DMS 273 treated with DMSO at 0.1 percent for 48 hours (cell line): ENCODE data around the gene ZER1.
A peak's percentile ranks its signal among the peaks of the same experiment; 100 is the strongest.
"Not testable (repeated sequence)": the region's sequence is repeated elsewhere in the genome, so short reads cannot be mapped to it uniquely, and the experiment has no call there.

Source experiments
- DNase-seq: peaks from one replicate; lab custom pipeline; 2025; lab: John Stamatoyannopoulos, UW

ZER1 gene

GRCh38 chr9:128715436-128715750, 56.3 kb downstream of the ZER1 start:
- DNase-seq, result no peak

- no peak for DNase-seq
Measured at GRCh38 chr9:128714586-128715435, 56.9 kb downstream of the ZER1 start.

DNA sequence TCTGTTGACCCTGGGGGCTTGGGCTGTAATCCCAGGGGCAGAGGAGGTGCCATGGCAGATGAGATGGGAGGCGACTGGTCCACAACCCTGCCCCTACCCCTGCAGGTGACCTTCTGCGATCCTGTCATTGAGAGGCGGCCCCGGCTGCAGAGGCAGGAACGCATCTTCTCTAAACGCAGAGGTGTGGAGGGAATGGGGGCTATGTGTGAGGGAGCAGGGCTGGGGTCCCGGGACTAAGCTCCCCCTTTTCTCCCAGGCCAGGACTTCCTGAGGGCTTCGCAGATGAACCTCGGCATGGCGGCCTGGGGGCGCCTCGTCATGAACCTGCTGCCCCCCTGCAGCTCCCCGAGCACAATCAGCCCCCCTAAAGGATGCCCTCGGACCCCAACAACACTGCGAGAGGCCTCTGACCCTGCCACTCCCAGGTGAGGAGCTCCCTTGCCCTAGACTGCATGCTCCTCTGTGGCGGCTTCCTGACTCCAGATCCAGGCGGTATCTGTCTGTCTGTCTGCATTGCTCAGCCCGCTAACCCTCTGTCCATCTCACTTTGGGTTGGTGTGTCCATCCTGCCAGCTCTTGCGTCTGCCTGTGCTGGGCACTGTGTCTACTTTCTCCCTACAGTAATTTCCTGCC, 57.7 kb downstream of the ZER1 start:
- DNase-seq, result no peak

DNA sequence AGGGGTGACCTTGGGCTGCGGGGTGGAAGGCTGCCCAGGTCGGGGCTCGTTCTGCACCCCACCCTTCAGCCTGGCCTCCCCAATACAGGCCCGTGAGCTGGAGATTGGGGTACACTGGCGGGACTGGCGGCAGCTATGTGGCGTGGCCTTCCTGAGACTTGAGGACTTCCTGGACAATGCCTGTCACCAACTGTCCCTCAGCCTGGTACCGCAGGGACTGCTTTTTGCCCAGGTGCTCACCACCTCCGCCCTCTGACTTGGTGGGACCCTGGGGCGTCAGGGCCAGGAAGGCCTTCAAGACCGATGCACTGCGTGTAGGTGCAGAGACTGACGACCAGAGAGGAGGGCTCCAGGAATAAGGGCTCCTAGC, 58.3 kb downstream of the ZER1 start:
- no peak for DNase-seq

DNA sequence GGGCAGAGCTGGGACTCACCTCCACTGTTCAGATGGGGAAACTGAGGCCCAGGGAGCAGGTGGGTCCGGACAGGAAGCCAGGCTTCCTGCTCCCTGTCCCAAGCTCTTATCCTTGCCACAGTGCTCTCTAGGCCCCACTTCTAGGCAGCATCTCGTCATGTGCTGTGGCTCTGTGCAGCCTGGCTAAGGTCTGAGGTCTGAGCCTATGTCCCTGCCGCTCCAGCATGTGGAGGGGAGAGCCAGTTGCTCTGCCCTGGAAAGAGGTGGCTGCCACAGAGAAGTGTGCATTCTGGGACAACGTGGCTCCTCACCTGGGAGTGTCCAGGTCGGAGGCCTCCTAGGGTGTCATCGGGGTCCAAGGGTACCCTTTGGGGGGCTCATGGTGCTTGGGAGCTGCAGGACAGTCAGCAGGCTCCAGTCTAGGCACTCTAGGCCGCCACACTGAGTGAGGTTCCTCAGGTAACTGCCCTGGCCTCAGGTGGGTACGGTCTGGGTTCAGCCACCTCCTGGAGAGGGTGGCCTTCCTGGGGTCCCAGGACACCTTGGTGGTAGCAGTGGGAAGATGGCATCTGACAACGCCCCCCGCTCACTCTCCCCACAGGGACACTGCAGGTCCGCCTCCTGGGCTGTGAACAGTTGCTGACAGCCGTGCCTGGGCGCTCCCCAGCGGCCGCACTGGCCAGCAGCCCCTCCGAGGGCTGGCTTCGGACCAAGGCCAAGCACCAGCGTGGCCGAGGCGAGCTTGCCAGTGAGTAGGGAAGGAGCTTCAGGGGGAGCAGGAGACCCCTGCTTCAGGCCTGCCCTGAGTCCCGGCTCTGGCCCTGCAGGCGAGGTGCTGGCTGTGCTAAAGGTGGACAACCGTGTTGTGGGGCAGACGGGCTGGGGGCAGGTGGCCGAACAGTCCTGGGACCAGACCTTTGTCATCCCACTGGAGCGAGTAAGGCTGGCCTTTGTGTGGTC, 59.0 kb downstream of the ZER1 start:
- DNase-seq, result no peak

DNA sequence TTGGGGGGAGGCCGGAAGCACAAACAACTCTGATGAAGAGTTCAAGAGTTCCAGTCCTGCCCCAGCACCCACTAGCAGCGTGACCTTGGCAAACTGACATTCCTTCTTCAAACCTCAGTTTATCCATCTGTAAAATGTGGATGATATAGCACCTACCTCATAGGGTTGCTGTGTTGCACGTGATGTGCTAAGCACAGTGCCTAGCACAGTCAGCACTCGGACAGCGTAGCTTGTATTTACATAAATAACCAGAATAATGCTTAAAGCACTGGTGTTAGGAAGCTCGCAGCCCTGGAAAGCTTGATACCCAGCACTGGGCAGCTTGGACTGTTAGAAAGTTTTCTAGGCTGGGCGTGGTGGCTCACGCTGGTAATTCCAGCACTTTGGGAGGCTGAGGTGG, 64.3 kb downstream of the ZER1 start:
- no peak for DNase-seq

DNA sequence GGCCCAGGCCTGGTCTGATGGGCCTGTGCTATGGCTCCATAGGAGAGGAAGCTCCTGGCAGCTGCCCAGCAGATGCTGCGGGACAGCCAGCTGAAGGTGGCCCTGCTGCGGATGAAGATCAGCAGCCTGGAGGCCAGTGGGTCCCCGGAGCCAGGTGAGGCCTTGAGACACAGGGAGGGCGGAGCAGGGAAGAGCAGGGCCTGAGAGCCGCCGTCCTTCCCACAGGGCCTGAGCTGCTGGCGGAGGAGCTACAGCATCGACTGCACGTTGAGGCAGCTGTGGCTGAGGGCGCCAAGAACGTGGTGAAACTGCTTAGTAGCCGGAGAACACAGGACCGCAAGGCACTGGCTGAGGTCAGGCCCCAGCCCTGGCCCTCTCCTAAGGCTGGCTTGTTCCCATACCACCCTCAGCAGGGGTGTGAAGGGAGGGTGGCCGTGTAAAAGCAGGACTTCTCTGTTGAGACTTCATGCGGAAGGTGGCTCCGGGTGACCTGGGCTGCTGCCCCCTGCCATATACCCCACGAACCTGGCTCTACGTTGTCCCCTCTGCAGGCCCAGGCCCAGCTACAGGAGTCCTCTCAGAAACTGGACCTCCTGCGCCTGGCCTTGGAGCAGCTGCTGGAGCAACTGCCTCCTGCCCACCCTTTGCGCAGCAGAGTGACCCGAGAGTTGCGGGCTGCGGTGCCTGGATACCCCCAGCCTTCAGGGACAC, 64.9 kb downstream of the ZER1 start:
- no peak for DNase-seq

DNA sequence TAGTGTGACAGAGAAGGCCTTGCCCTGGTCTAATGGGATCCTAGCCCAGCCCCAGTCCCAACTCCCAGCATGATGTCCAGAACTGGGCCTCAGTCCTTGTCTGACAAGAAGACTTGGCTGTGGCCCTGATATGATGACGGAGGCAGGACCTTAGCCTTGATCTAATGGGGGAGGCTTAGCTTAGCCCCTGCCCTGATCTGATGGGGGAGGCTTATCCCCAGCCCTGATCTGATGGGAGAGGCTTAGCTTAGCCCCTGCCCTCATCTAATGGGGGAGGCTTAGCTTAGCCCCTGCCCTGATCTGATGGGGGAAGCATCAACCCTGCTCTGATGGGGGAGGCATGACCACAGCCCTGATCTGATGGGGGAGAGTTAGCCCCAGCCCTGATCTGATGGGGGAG, 65.7 kb downstream of the ZER1 start:
- DNase-seq, result no peak

- no peak for DNase-seq
Measured at GRCh38 chr9:128705051-128705965, 66.4 kb downstream of the ZER1 start.

DNA sequence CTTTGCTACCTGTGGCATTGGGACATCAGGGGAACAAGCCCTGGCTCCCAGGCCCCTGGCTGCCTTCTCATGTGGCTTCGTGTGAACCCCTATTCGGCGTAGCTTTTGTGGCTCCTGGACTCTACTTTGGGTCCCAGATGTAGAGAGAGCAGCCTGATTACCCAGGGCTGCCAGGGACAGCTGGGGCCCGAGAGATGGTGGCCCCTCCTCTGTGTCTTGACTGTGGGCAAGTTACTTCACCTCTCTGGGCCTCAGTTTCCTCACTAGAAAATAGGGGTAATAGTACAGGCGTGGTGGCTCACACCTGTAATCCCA, 67.4 kb downstream of the ZER1 start:
- no peak for DNase-seq

GRCh38 chr9:128703616-128704355, 67.9 kb downstream of the ZER1 start:
- DNase-seq, result no peak

GRCh38 chr9:128702949-128703615, 68.6 kb downstream of the ZER1 start:
- no peak for DNase-seq

DNA sequence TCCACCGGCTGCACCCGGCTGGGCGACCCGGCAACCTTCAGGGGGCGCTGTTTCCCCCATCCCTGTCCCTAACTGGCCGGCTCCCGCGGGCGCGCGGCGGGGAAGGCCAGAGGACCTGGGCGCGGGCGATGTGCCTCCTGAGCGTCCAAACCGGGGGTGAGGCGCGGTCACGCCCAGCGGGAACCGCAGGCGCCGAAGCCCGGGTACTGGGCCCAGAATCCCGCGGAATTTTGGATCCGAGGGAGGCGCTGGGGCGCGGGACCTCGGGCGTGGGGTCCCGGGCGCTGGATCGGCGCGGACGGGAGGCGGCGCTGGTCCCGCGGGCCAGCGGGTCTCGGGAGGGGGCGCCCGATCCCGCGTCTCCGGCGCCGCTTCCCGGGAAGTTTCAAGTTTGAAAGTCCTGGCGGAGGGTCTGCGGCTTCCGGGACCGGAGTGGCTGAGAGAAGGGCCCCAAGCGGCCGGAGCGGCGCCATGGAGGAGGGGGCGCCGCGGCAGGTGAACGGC, 69.2 kb downstream of the ZER1 start, which contains the start of gene PKN3:
Gene PKN3, plus strand, starts transcription at position 59 of the 504 bp plus-strand sequence. Its CDS starts 413 bp downstream, at position 472.
- DNase-seq, result peak; percentile 64

DNA sequence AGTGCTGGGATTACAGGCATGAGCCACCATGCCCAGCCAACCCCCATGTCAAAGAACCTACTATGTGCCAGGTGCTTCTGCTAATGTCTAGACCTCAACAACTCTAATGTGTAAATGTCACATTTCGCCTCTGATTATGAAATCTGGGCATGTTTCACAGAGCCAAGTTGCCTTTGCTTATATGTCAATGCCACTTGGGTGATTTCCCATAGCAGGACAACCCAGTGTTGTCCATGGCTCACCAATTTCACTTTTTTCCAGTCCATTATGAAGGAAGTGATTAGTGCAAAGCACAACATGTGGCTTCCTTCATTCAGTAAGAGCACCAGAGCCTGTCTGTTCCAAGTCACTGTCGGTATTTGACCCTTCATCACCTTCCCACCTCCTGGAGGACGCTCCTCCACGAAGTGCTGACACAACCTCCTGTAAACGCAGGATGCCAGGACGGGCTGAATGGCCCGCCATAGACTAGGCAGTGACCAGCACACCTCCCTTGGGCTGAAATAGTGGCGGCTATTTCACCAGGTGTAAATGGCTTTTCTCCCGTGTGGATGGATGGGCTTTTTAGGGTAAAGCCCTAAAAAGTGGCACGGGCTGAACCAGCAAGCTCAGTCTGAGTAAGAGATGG, 70.4 kb downstream of the ZER1 start:
- no peak for DNase-seq

GRCh38 chr9:128699096-128699795, 72.5 kb downstream of the ZER1 start:
- not testable (repeated sequence) for DNase-seq

GRCh38 chr9:128696923-128697707, 74.6 kb downstream of the ZER1 start:
- no peak for DNase-seq

DNA sequence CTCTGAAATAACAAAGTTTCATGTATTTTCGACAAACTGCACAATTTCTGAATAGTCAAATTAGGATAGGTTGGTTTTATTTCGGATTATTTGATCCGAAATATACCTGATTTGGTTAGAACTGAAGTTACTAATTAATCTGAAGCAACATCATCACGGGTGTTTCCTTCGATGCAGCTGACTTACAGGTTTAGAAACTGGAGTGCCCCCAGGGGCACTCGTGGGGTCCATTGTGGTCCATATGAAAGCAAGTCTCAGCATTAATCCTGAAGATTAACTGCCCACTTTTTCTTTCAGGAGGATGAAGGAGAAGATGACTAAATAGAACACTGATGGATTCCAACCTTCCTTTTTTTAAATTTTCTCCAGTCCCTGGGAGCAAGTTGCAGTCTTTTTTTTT, 77.4 kb downstream of the ZER1 start:
- no peak for DNase-seq

DNA sequence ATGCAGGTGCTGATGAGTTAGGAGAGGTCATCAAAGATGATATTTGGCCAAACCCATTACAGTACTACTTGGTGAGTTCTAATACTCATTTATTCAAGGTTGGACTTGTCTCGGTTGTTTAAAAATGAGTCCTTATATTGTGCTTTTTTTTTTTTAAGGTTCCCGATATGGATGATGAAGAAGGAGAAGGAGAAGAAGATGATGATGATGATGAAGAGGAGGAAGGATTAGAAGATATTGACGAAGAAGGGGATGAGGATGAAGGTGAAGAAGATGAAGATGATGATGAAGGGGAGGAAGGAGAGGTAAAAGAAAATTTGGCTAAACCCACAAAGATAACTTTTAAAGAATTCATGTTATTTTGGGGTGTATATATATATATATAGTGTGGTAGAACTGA, 78.0 kb downstream of the ZER1 start:
- not testable (repeated sequence) for DNase-seq
